Measurements from ENCODE around the gene DHRS12.

The DHRS12 gene

GRCh38 chr13:51784097-51784496 lies 19.9 kb downstream of the DHRS12 start:
- peaks cover 22% of the 10 kb centered on the region for H3K36me3 Mint-ChIP-seq
- H3K27me3 Mint-ChIP-seq, result no peaks in the 10 kb centered on the region
- H3K27ac Mint-ChIP-seq, result peak overlapping the region; percentile 53

GRCh38 chr13:51783428-51784094 lies 20.4 kb downstream of the DHRS12 start:
- Mint-ChIP-seq H3K4me1 (peaks cover 17% of the 10 kb centered on the region), H3K36me3 (peaks cover 20% of the 10 kb centered on the region), H3K4me3 (no peak overlapping the region), H3K27ac (peak overlapping the region; percentile 53), H3K9me3 (no peaks in the 10 kb centered on the region), H3K27me3 (no peaks in the 10 kb centered on the region)
- ATAC-seq, result no peak

More at GRCh38 chr13:51784097-51784496, 19.9 kb downstream of the DHRS12 start:
- Mint-ChIP-seq H3K4me1 (peaks cover 17% of the 10 kb centered on the region), H3K9me3 (no peaks in the 10 kb centered on the region), H3K4me3 (no peak overlapping the region)
- ATAC-seq, result no peak

GRCh38 chr13:51782026-51782710 lies 21.8 kb downstream of the DHRS12 start:
- peak overlapping the region; percentile 16 for H3K27ac Mint-ChIP-seq
- H3K4me3 Mint-ChIP-seq, result no peak overlapping the region
- peaks cover 20% of the 10 kb centered on the region for H3K36me3 Mint-ChIP-seq
- H3K4me1 Mint-ChIP-seq, result peaks cover 17% of the 10 kb centered on the region
- H3K27me3 Mint-ChIP-seq, result no peaks in the 10 kb centered on the region
- no peaks in the 10 kb centered on the region for H3K9me3 Mint-ChIP-seq
- no peak for ATAC-seq

- Mint-ChIP-seq H3K27me3 (no peaks in the 10 kb centered on the region), H3K4me3 (no peak overlapping the region), H3K4me1 (peaks cover 17% of the 10 kb centered on the region), H3K9me3 (no peaks in the 10 kb centered on the region), H3K27ac (peak overlapping the region; percentile 16), H3K36me3 (peaks cover 20% of the 10 kb centered on the region)
- peak; percentile 41 for ATAC-seq
Observed at GRCh38 chr13:51781246-51782022, 22.5 kb downstream of the DHRS12 start.

- H3K36me3 Mint-ChIP-seq, result peaks cover 20% of the 10 kb centered on the region
- H3K27me3 Mint-ChIP-seq, result no peaks in the 10 kb centered on the region
- peaks cover 17% of the 10 kb centered on the region for H3K4me1 Mint-ChIP-seq
- H3K9me3 Mint-ChIP-seq, result no peaks in the 10 kb centered on the region
- no peak overlapping the region for H3K4me3 Mint-ChIP-seq
- ATAC-seq, result no peak
- no peak overlapping the region for H3K27ac Mint-ChIP-seq
Observed at GRCh38 chr13:51780099-51780498, 23.9 kb downstream of the DHRS12 start.

- Mint-ChIP-seq H3K27ac (no peak overlapping the region), H3K4me3 (no peak overlapping the region), H3K9me3 (no peaks in the 10 kb centered on the region), H3K27me3 (no peaks in the 10 kb centered on the region), H3K36me3 (peaks cover 14% of the 10 kb centered on the region), H3K4me1 (peaks cover 17% of the 10 kb centered on the region)
- no peak for ATAC-seq
Observed at GRCh38 chr13:51778392-51778791, 25.6 kb downstream of the DHRS12 start.

GRCh38 chr13:51777921-51778320 lies 26.0 kb downstream of the DHRS12 start:
- H3K4me3 Mint-ChIP-seq, result no peak overlapping the region
- H3K36me3 Mint-ChIP-seq, result peaks cover 14% of the 10 kb centered on the region
- H3K9me3 Mint-ChIP-seq, result no peaks in the 10 kb centered on the region
- peaks cover 17% of the 10 kb centered on the region for H3K4me1 Mint-ChIP-seq
- no peak for ATAC-seq
- no peaks in the 10 kb centered on the region for H3K27me3 Mint-ChIP-seq
- no peak overlapping the region for H3K27ac Mint-ChIP-seq

GRCh38 chr13:51776179-51776578 lies 27.8 kb downstream of the DHRS12 start:
- H3K36me3 Mint-ChIP-seq, result peaks cover 15% of the 10 kb centered on the region
- H3K27me3 Mint-ChIP-seq, result no peaks in the 10 kb centered on the region
- no peak for ATAC-seq

GRCh38 chr13:51773515-51773914 lies 30.4 kb downstream of the DHRS12 start:
- Mint-ChIP-seq H3K4me1 (peaks cover 23% of the 10 kb centered on the region), H3K4me3 (no peak overlapping the region), H3K27ac (no peak overlapping the region), H3K27me3 (no peaks in the 10 kb centered on the region), H3K36me3 (peaks cover 16% of the 10 kb centered on the region), H3K9me3 (no peaks in the 10 kb centered on the region)
- ATAC-seq, result no peak

More at GRCh38 chr13:51776179-51776578, 27.8 kb downstream of the DHRS12 start:
- no peaks in the 10 kb centered on the region for H3K9me3 Mint-ChIP-seq
- H3K4me1 Mint-ChIP-seq, result peaks cover 9% of the 10 kb centered on the region
- H3K4me3 Mint-ChIP-seq, result no peak overlapping the region
- H3K27ac Mint-ChIP-seq, result no peak overlapping the region

GRCh38 chr13:51772781-51773180 lies 31.2 kb downstream of the DHRS12 start:
- H3K4me3 Mint-ChIP-seq, result no peak overlapping the region
- no peaks in the 10 kb centered on the region for H3K27me3 Mint-ChIP-seq
- no peaks in the 10 kb centered on the region for H3K9me3 Mint-ChIP-seq
- peaks cover 23% of the 10 kb centered on the region for H3K4me1 Mint-ChIP-seq
- H3K36me3 Mint-ChIP-seq, result peaks cover 20% of the 10 kb centered on the region
- ATAC-seq, result no peak
- no peak overlapping the region for H3K27ac Mint-ChIP-seq

GRCh38 chr13:51772105-51772455 lies 31.9 kb downstream of the DHRS12 start:
- Mint-ChIP-seq H3K36me3 (peaks cover 20% of the 10 kb centered on the region), H3K9me3 (no peaks in the 10 kb centered on the region), H3K27me3 (no peaks in the 10 kb centered on the region), H3K27ac (no peak overlapping the region), H3K4me1 (peaks cover 23% of the 10 kb centered on the region), H3K4me3 (no peak overlapping the region)
- ATAC-seq, result no peak

- ATAC-seq, result no peak
- Mint-ChIP-seq H3K9me3 (no peaks in the 10 kb centered on the region), H3K4me3 (no peak overlapping the region), H3K36me3 (peaks cover 24% of the 10 kb centered on the region), H3K4me1 (peaks cover 23% of the 10 kb centered on the region), H3K27me3 (no peaks in the 10 kb centered on the region), H3K27ac (no peak overlapping the region)
Observed at GRCh38 chr13:51771418-51772104, 32.4 kb downstream of the DHRS12 start.

- Mint-ChIP-seq H3K36me3 (peaks cover 29% of the 10 kb centered on the region), H3K4me1 (peaks cover 23% of the 10 kb centered on the region), H3K27me3 (no peaks in the 10 kb centered on the region), H3K27ac (no peak overlapping the region), H3K4me3 (no peak overlapping the region), H3K9me3 (no peaks in the 10 kb centered on the region)
- ATAC-seq, result peak; percentile 87
Observed at GRCh38 chr13:51770681-51771417, 33.1 kb downstream of the DHRS12 start.

- ATAC-seq, result no peak
- Mint-ChIP-seq H3K4me1 (peaks cover 28% of the 10 kb centered on the region), H3K27ac (peak overlapping the region; percentile 60), H3K9me3 (no peaks in the 10 kb centered on the region), H3K4me3 (no peak overlapping the region), H3K36me3 (peaks cover 29% of the 10 kb centered on the region), H3K27me3 (no peaks in the 10 kb centered on the region)
Observed at GRCh38 chr13:51770160-51770559, 33.8 kb downstream of the DHRS12 start.
